Amygdala (tissue), 56 donors: ENCODE results near the gene SLC30A10.
"Not testable (repeated sequence)": the region's sequence is repeated elsewhere in the genome, so short reads cannot be mapped to it uniquely, and the experiment has no call there.

ENCODE experiments used
- DNase-seq, 56 donors: peaks; one replicate each; lab custom pipeline; 2025; lab: John Stamatoyannopoulos, UW

Gene SLC30A10

GRCh38 chr1:219927956-219928790 lies at the start of gene SLC30A10:
Gene SLC30A10, minus strand, starts transcription at chr1:219928557. Its CDS starts 117 bp downstream, at chr1:219928440.
- DNase-seq = peak in 28 of 56 donors; percentile 6 to 59 (median 30)

- DNase-seq = no peak
Observed at GRCh38 chr1:219973213-219973612, 44.9 kb upstream of the SLC30A10 start.

- no peak for DNase-seq
Observed at GRCh38 chr1:219967361-219967760, 39.0 kb upstream of the SLC30A10 start.

GRCh38 chr1:219966071-219966349 lies 37.7 kb upstream of the SLC30A10 start:
- DNase-seq = no peak

- DNase-seq = no peak
Observed at GRCh38 chr1:219965285-219966070, 37.1 kb upstream of the SLC30A10 start.

- no peak for DNase-seq
Observed at GRCh38 chr1:219963432-219963831, 35.1 kb upstream of the SLC30A10 start.

GRCh38 chr1:219961684-219962083 lies 33.3 kb upstream of the SLC30A10 start:
- DNase-seq = no peak

- no peak for DNase-seq
Observed at GRCh38 chr1:219959540-219960203, 31.3 kb upstream of the SLC30A10 start.

- DNase-seq = no peak
Observed at GRCh38 chr1:219958875-219959417, 30.6 kb upstream of the SLC30A10 start.

- DNase-seq = no peak
Observed at GRCh38 chr1:219954736-219955421, 26.5 kb upstream of the SLC30A10 start.

GRCh38 chr1:219954052-219954451 lies 25.7 kb upstream of the SLC30A10 start:
- DNase-seq = no peak

GRCh38 chr1:219952361-219952760 lies 24.0 kb upstream of the SLC30A10 start:
- DNase-seq = no peak

GRCh38 chr1:219949227-219949626 lies 20.9 kb upstream of the SLC30A10 start:
- not testable (repeated sequence) for DNase-seq

- not testable (repeated sequence) for DNase-seq
Observed at GRCh38 chr1:219948766-219949165, 20.4 kb upstream of the SLC30A10 start.

- no peak for DNase-seq
Observed at GRCh38 chr1:219945795-219946194, 17.4 kb upstream of the SLC30A10 start.

GRCh38 chr1:219941179-219942118 lies 13.1 kb upstream of the SLC30A10 start:
- DNase-seq = no peak

GRCh38 chr1:219940707-219941106 lies 12.3 kb upstream of the SLC30A10 start:
- no peak for DNase-seq

GRCh38 chr1:219938706-219939105 lies 10.3 kb upstream of the SLC30A10 start:
- DNase-seq = no peak

- not testable (repeated sequence) for DNase-seq
Observed at GRCh38 chr1:219933763-219934162, 5.4 kb upstream of the SLC30A10 start.
